Measurements from ENCODE around the gene RASGRP1. TPM values are rescaled to one million over a fixed set of nuclear protein-coding genes. Genes with fewer than 3 reads are reported as not detected.

Gene RASGRP1
- total RNA-seq, 1 donor from 2014 or later = 2.3 TPM

- intact Hi-C loops (cut with DNase I) = no loop called here
- H3K36me3 ChIP-seq = no peaks in the 10 kb centered on the region
- no peaks in the 10 kb centered on the region for H3K9me3 ChIP-seq
- no peaks in the 10 kb centered on the region for H3K4me1 ChIP-seq
- no peak for TF ChIP-seq CTCF (IDR thresholded peaks at IDR 0.05)
- no peaks in the 10 kb centered on the region for H3K27me3 ChIP-seq (ENCODE audit: low read depth)
- H3K27ac ChIP-seq = no peak overlapping the region
- no peak overlapping the region for H3K4me3 ChIP-seq
- ATAC-seq (no peak), DNase-seq (no peak)
Observed at GRCh38 chr15:38600236-38600635, 35.6 kb upstream of the RASGRP1 start.

- no peak for TF ChIP-seq CTCF (IDR thresholded peaks at IDR 0.05)
- DNase-seq (no peak), ATAC-seq (no peak)
- Histone ChIP-seq H3K27me3 (ENCODE audit: low read depth) (no peaks in the 10 kb centered on the region), H3K27ac (no peak overlapping the region), H3K4me1 (no peaks in the 10 kb centered on the region), H3K9me3 (no peaks in the 10 kb centered on the region), H3K4me3 (no peak overlapping the region), H3K36me3 (no peaks in the 10 kb centered on the region)
- intact Hi-C loops (cut with DNase I) = no loop called here
Observed at GRCh38 chr15:38598749-38599148, 34.1 kb upstream of the RASGRP1 start.

GRCh38 chr15:38597219-38597800 is 32.7 kb upstream of the RASGRP1 start:
- no peaks in the 10 kb centered on the region for H3K4me1 ChIP-seq
- ATAC-seq (no peak), DNase-seq (no peak)
- no peaks in the 10 kb centered on the region for H3K27me3 ChIP-seq (ENCODE audit: low read depth)
- no peaks in the 10 kb centered on the region for H3K9me3 ChIP-seq
- H3K36me3 ChIP-seq = no peaks in the 10 kb centered on the region
- intact Hi-C loops (cut with DNase I) = no loop called here
- TF ChIP-seq CTCF (IDR thresholded peaks at IDR 0.05) = no peak
- H3K27ac ChIP-seq = no peak overlapping the region
- H3K4me3 ChIP-seq = no peak overlapping the region

GRCh38 chr15:38593524-38593923 is 28.9 kb upstream of the RASGRP1 start:
- ATAC-seq = peak; percentile 68 to 81

GRCh38 chr15:38589502-38589901 is 24.9 kb upstream of the RASGRP1 start:
- DNase-seq = no peak
- H3K9me3 ChIP-seq = no peaks in the 10 kb centered on the region
- H3K4me3 ChIP-seq = no peak overlapping the region
- H3K27ac ChIP-seq = no peak overlapping the region
- H3K27me3 ChIP-seq (ENCODE audit: low read depth) = no peaks in the 10 kb centered on the region
- ATAC-seq = peak; percentile 84
- H3K36me3 ChIP-seq = no peaks in the 10 kb centered on the region
- no peaks in the 10 kb centered on the region for H3K4me1 ChIP-seq
- intact Hi-C loops (cut with DNase I) = no loop called here
- no peak for TF ChIP-seq CTCF (IDR thresholded peaks at IDR 0.05)

More at GRCh38 chr15:38593524-38593923, 28.9 kb upstream of the RASGRP1 start:
- H3K36me3 ChIP-seq = no peaks in the 10 kb centered on the region
- H3K27ac ChIP-seq = no peak overlapping the region
- no peaks in the 10 kb centered on the region for H3K27me3 ChIP-seq (ENCODE audit: low read depth)
- H3K9me3 ChIP-seq = no peaks in the 10 kb centered on the region
- TF ChIP-seq CTCF (IDR thresholded peaks at IDR 0.05) = no peak
- intact Hi-C loops (cut with DNase I) = no loop called here
- DNase-seq = no peak
- no peak overlapping the region for H3K4me3 ChIP-seq
- no peaks in the 10 kb centered on the region for H3K4me1 ChIP-seq

Data from lower lobe of right lung (tissue), 2 donors.